Panc1 (cell line): Measurements from ENCODE around the gene ASGR2. TPM values are rescaled to one million over a fixed set of nuclear protein-coding genes. Genes with fewer than 3 reads are reported as not detected.

Experiments
- ATAC-seq: fragments of 200-7000 bp; cut with Tn5 transposase; 2 replicates; pipeline ENCODE4 v1.9.1; 2020; ENCODE audit warnings: mild to moderate bottlenecking, moderate library complexity
- BruUV-seq: library from RNA; stranded (reverse); fragments of 400-500 nt; replicated peaks from 2 replicates; lab custom pipeline; 2021; lab: Mats Ljungman, UMichigan
- CTCF ChIA-PET: fragments of 300-600 bp; sonication (Branson Sonifier 250); formaldehyde crosslinking; loops from one replicate; lab custom pipeline; 2022; ENCODE audit warnings: antibody characterized with exemption; lab: Charles Lee
- POLR2A ChIA-PET: fragments of 300-600 bp; sonication (Branson Sonifier 250); formaldehyde crosslinking; loops from one replicate; lab custom pipeline; 2022; ENCODE audit warnings: antibody characterized with exemption; lab: Charles Lee
- DNase-seq: peaks from one replicate; pipeline ENCODE4 v3.0.0-alpha.2; 2010; ENCODE audit warnings: low read depth, low spot score
- H3K27ac ChIP-seq: 2 replicates; pipeline ENCODE4 v1.5.1; 2011; ENCODE audit warnings: mild to moderate bottlenecking, low read length, inconsistent platforms
- H3K27me3 ChIP-seq: fragments of 200-500 bp; sonication (Bioruptor generic); 2 replicates; pipeline ENCODE4 v1.6.0; 2014; ENCODE audit warnings: low read length, inconsistent platforms; ENCODE audit not compliant: control insufficient read depth, insufficient read depth
- H3K36me3 ChIP-seq: fragments of 200-500 bp; sonication (Bioruptor generic); 2 replicates; pipeline ENCODE4 v1.5.1; 2014; ENCODE audit warnings: inconsistent platforms, mild to moderate bottlenecking, low read length, moderate library complexity; ENCODE audit not compliant: control insufficient read depth, insufficient read depth
- H3K4me1 ChIP-seq: 2 replicates; pipeline ENCODE4 v1.5.1; 2011; ENCODE audit warnings: inconsistent platforms, mild to moderate bottlenecking, low read length, moderate library complexity; ENCODE audit not compliant: control insufficient read depth, insufficient read depth
- H3K4me3 ChIP-seq, 2 experiments: 2 replicates each; pipeline ENCODE4 v1.5.1; 2011 to 2012; ENCODE audit warnings: low read depth in 2 of 2, low read length in 2 of 2, mild to moderate bottlenecking in 2 of 2, inconsistent platforms in 1 of 2, moderate library complexity in 1 of 2
- H3K9me3 ChIP-seq: fragments of 200-500 bp; sonication (Bioruptor generic); 2 replicates; pipeline ENCODE4 v1.5.1; 2014; ENCODE audit warnings: low read depth, mild to moderate bottlenecking, inconsistent platforms, low read length, moderate library complexity; ENCODE audit not compliant: control insufficient read depth, insufficient read depth
- CTCF ChIP-seq: fragments of 450-650 bp; IDR thresholded peaks from 2 replicates; pipeline ENCODE4 v1.5.1; 2017; ENCODE audit warnings: mild to moderate bottlenecking
- POLR2AphosphoS5 ChIP-seq: IDR thresholded peaks from 2 replicates; pipeline ENCODE4 v1.6.1; 2012; ENCODE audit warnings: mild to moderate bottlenecking, low read depth, low read length, moderate library complexity
- REST ChIP-seq, 2 experiments: IDR thresholded peaks; 2 replicates each; pipeline ENCODE4 v1.6.1; 2011 to 2012; ENCODE audit warnings: low read depth in 2 of 2, control low read depth in 1 of 2, low read length in 1 of 2, mild to moderate bottlenecking in 1 of 2, moderate library complexity in 1 of 2; ENCODE audit not compliant: insufficient read depth in 1 of 2
- SIN3A ChIP-seq: IDR thresholded peaks from 2 replicates; pipeline ENCODE4 v1.6.1; 2012; ENCODE audit warnings: low read depth, mild to moderate bottlenecking, low read length, moderate library complexity, borderline replicate concordance; ENCODE audit not compliant: insufficient read depth
- TCF7L2 ChIP-seq: IDR thresholded peaks from 2 replicates; pipeline ENCODE4 v1.6.1; 2011; ENCODE audit warnings: mild to moderate bottlenecking, low read depth, low read length, inconsistent platforms
- in situ Hi-C: cut with HindIII; loops from 2 replicates; pipeline ENCODE4 v1.10.0; 2016; ENCODE audit warnings: low sequenced_read_pairs, low pct_unique_long_range_greater_than_20kb
- intact Hi-C: fragments of 100-400 bp; cut with micrococcal nuclease; formaldehyde crosslinking; loops from one replicate; pipeline ENCODE4 v1.10.0; 2022; ENCODE audit not compliant: unreplicated experiment
- total RNA-seq: library from RNA; stranded (reverse); gene quantifications from one replicate; pipeline ENCODE4 v1.2.1, GENCODE V29; 2021; ENCODE audit not compliant: unreplicated experiment

ASGR2 gene
- total RNA-seq, 1 experiment from 2014 or later: 0.21 TPM

- H3K36me3 ChIP-seq: no peaks in the 10 kb centered on the region
- no peak for TF ChIP-seq TCF7L2
- TF ChIP-seq REST (IDR thresholded peaks at IDR 0.05; ENCODE audit: insufficient read depth in 1 of 2, low read depth in 2 of 2, low read length in 1 of 2): no peak
- no peak for TF ChIP-seq SIN3A
- no peak for TF ChIP-seq CTCF
- TF ChIP-seq POLR2AphosphoS5: no peak
- H3K4me3 ChIP-seq: no peak overlapping the region
- no TSS peak for BruUV-seq
- DNase-seq (no peak), ATAC-seq (no peak)
- H3K4me1 ChIP-seq: no peaks in the 10 kb centered on the region
- H3K27ac ChIP-seq: no peak overlapping the region
- in situ Hi-C loops (no loop called here), intact Hi-C loops (no loop called here)
- H3K9me3 ChIP-seq: no peaks in the 10 kb centered on the region
- H3K27me3 ChIP-seq: no peaks in the 10 kb centered on the region
- POLR2A ChIA-PET: no interaction called here
- CTCF ChIA-PET: no interaction called here
Measured at GRCh38 chr17:7119314-7119713, 4.7 kb upstream of the ASGR2 start.

- no peak overlapping the region for H3K4me3 ChIP-seq
- H3K9me3 ChIP-seq: no peaks in the 10 kb centered on the region
- in situ Hi-C loops: no loop called here
- CTCF ChIA-PET: no interaction called here
- ATAC-seq (no peak), DNase-seq (no peak)
- no peaks in the 10 kb centered on the region for H3K27me3 ChIP-seq
- no peaks in the 10 kb centered on the region for H3K36me3 ChIP-seq
- TF ChIP-seq POLR2AphosphoS5 (no peak), SIN3A (no peak), TCF7L2 (no peak), REST (IDR thresholded peaks at IDR 0.05; ENCODE audit: insufficient read depth in 1 of 2, low read depth in 2 of 2, low read length in 1 of 2) (no peak), CTCF (no peak)
- H3K4me1 ChIP-seq: no peaks in the 10 kb centered on the region
- POLR2A ChIA-PET: no interaction called here
- no TSS peak for BruUV-seq
- H3K27ac ChIP-seq: no peak overlapping the region
- intact Hi-C loops: no loop called here
Measured at GRCh38 chr17:7114875-7115614, 423 bp upstream of the ASGR2 start.
